Mononuclear cell (primary cell): ENCODE measurements around the gene SS18L1. TPM values are rescaled to one million over a fixed set of nuclear protein-coding genes. Genes with fewer than 3 reads are reported as not detected.

ENCODE experiments used
- H3K27me3 ChIP-seq: 2 replicates; pipeline ENCODE4 v1.6.0; 2011; ENCODE audit warnings: low read length, control low read depth; ENCODE audit not compliant: insufficient read depth
- H3K4me1 ChIP-seq: 2 replicates; pipeline ENCODE4 v1.5.1; 2011; ENCODE audit warnings: mild to moderate bottlenecking, low read length, control low read depth; ENCODE audit not compliant: insufficient read depth
- H3K4me3 ChIP-seq: 2 replicates; pipeline ENCODE4 v1.5.1; 2011; ENCODE audit warnings: mild to moderate bottlenecking, low read length, moderate library complexity
- H3K9me3 ChIP-seq: 2 replicates; pipeline ENCODE4 v1.5.1; 2011; ENCODE audit warnings: low read depth, mild to moderate bottlenecking, control low read depth, low read length
- total RNA-seq: library from RNA; depleted of rRNA; stranded (reverse); fragments of >200 nt; gene quantifications from one replicate; pipeline ENCODE4 v1.2.3, GENCODE V29; 2012

Gene SS18L1
- total RNA-seq, 1 donor, result 6.3 TPM

DNA sequence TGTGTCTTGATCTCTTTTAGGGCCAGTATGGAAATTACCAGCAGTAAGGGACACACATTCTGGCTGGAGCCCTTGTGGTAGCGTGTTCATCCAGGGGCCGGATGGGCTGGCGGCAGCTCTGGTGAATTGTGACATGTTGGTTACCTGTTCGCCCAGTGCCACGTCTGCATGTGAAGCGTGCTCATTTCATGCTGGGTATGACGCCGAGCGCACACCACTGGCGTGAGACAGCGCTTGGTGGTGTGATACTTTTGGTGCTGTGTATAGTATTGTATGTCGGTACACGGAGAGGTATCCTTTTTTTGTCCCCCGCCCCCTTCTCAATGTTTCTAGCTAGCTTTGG, 35.6 kb downstream of the SS18L1 start:
- H3K9me3 ChIP-seq, result no peaks in the 10 kb centered on the region
- H3K4me3 ChIP-seq, result no peak overlapping the region
- peaks cover 16% of the 10 kb centered on the region for H3K4me1 ChIP-seq
- no peaks in the 10 kb centered on the region for H3K27me3 ChIP-seq

DNA sequence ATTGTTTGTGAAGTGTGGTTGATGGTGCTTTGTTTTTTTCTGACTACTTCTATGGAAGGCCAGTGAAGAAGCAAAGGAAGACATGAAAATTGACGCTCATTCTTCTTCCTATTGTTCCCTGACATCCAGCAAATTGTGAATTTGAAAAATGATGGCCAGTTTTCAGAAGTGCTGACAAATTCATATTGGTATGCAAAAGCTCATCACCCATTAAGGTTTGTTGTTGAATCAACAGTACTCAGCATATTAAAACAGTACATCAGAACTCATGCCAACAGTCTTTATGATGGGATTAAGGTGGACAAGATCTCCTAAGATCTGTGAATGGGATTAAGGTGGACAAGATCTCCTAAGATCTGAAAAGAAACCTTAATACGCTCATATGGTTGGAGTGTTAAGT, 38.2 kb downstream of the SS18L1 start:
- Histone ChIP-seq H3K4me1 (peaks cover 36% of the 10 kb centered on the region), H3K9me3 (no peaks in the 10 kb centered on the region), H3K27me3 (no peaks in the 10 kb centered on the region), H3K4me3 (no peak overlapping the region)

DNA sequence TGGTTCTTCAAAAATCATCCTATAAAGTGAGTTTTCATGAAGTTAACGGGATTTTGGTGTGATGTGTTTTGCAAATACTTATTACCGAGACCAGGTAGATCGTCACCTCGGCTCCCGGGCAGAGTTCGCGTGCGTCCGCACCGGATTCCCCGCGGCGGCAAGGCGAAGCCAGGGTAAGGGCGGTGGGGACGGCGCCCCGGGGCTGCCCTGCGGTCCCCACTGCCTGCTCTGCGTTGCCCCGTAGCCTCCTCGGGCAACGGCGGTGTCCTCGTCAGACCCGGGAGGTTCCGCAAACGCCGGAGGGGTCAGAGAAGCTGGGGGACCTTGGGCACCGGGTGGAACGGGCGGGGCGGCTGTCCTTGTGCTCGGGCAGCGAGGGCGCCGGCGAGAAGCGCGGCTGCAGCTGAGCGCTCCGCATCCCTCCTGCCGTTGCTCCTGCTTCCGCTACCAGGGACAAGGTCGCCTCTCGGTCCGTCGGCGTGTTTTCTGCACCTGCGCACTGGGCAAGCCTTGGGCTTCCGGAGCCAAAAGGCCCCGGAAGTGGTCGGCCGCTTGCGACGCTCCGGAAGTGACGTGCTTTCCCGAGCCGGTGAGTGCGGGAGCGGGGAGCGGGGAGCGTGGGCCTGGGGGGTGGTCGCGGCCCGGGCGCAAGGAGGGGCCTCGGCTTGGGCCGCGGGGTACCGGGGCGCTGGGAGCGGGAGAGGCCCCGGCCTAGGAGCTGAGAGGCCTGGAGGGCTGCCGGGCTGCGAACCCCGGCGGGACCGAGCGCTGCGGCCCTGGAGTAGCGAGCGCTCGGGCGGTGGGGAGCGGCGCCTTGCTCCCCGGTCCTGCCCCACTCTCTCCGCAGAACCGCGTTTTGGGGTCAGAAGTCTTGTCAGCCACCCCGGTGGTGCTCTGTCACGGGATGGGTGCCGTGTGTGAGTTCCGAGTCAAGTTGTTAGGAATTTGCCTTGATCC, 39.2 kb downstream of the SS18L1 start, which contains the start of gene MTG2:
MTG2 (plus strand) TSS at position 560 of the 957 bp plus-strand sequence. CDS start 10,393 bp downstream, outside the sequence.
- Histone ChIP-seq H3K4me1 (peaks cover 45% of the 10 kb centered on the region), H3K27me3 (no peaks in the 10 kb centered on the region), H3K9me3 (no peaks in the 10 kb centered on the region), H3K4me3 (peak within 1 kb of the TSS; percentile 89)

DNA sequence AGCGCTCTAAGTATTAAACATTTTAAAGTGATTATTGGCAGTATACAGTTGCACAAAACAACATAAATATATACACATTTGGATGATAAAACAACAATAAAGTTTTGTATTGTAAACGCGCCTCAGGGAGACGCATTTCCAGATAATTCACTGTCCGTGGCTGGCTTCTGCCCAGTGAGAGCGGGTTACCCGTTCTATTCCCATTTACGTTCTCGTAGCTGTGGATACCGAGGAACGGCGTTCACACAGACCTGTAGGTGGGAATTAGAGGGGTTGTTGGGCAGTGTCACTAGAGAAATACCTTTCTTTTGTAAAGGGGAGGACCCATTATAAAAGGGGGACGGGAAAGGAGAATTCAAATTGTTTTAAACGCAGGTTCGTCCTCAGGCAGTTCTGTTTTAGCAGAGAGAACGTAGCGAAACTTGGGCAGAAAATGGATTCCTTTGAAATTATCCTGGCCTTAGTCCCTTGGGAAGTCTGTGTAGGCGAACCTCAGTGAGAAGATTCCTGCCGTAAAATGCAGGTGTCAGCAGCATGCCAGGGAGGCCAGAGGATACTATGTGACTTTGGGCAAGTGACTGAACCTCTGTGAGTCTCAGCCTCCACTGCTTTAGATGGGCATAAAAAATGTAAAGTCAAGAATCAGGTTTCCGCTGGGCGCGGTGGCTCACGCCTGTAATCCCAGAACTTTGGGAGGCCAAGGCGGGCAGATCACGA, 40.0 kb downstream of the SS18L1 start:
- Histone ChIP-seq H3K4me3 (peak overlapping the region; percentile 89), H3K4me1 (peaks cover 45% of the 10 kb centered on the region), H3K9me3 (no peaks in the 10 kb centered on the region), H3K27me3 (no peaks in the 10 kb centered on the region)

DNA sequence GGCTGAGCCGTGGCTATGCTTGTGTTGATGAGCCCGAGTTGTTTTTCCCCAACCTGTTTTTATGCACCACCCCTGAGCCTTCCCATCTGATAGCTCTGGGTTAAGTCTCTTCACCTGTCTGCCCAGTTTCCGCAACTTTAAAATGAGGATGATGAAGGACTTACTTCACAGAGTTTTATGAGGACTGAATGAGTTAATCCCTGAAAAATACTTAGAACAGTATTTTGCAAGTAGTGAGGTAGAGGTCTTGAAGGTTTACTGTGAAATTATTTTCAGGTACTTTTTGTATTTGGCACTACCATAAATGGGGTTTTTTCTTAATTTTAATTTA, 42.5 kb downstream of the SS18L1 start:
- H3K4me3 ChIP-seq, result no peak overlapping the region
- H3K9me3 ChIP-seq, result no peaks in the 10 kb centered on the region
- H3K4me1 ChIP-seq, result peaks cover 45% of the 10 kb centered on the region
- no peaks in the 10 kb centered on the region for H3K27me3 ChIP-seq

DNA sequence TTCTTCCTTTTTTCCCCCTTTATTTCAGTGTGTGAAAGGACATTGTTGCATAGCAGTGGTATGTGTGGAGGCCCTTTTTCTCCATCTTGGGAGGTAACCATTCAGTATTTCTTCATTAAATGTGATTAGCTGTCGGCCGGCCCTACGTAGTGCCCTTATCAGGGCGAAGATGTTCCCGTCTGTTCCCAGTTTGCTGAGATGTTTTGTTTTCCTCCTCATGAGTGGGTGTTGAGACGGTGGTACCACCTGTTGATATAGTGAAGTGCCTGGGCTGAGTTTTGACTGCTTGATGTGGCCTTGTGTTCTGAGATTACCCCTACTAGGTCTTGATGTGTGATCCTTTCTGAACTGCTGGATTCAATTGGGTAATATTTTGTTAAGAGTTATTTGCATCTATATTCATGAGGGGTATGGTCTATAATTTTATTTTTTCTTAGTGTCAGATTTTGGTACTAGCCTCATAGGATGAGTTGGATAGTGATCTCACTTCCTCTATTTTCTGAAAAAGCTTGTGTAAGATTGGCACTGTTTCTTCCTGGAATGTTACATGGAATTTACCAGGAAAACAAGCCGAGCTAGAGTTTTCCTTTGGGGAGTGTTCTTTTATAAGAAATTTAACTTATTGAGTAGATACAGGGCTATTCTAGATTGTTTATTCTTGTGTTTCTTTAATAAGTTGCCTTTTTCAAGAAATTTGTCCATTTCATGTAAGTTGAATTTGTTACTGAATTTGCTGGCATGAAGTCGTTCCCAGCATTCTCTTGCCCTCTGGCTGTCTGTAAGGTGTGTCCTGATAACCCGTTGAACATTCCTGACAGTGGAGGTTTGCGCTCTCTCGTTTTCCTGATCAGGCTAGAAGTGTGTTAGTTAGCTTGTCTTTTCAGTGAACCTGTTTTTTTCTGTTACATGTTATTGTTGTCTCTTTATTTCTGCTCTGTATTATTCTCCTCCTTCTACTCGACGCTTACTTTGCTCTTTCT, 43.6 kb downstream of the SS18L1 start:
- H3K27me3 ChIP-seq, result no peaks in the 10 kb centered on the region
- peaks cover 40% of the 10 kb centered on the region for H3K4me1 ChIP-seq

DNA sequence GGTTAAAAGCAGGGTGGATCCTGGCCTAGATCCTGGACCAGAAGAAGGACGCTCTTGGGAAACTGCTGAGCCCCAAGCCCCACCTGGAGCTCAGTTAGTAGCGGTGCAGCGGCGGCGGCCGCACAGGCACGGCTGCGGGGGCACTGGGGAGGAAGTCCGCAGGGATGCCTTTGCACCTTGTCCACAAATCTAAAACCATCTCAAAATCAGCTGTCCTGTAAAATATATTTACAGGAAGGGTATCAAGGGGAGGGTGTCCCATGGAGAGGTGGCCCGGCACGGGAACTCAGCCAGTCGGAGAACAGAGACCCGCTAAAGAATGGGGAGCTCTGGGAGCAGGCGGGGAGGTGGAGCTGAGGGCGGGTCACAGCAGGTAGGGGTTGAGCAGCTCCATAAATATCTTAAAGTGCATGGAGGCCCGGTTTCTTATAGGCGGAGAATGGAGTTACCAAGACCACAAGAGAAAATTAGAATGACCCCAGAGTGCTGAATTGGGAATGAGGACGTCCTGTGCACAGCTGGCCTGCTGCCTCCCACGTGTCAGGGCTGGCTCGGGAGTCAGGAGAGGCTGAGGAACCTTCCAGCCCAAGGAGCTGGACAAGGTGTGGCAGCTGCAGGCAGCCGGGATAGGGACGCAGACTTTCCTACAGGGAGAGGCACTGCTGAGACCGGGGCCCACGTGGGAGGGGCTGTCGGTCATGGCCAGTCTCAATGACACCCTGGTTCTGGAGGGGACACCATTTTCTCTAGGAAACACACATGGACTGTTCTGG, 47.3 kb downstream of the SS18L1 start:
- no peaks in the 10 kb centered on the region for H3K27me3 ChIP-seq
- peaks cover 13% of the 10 kb centered on the region for H3K4me1 ChIP-seq
- no peak overlapping the region for H3K4me3 ChIP-seq
- no peaks in the 10 kb centered on the region for H3K9me3 ChIP-seq

More for the DNA sequence above, 43.6 kb downstream of the SS18L1 start:
- Histone ChIP-seq H3K4me3 (no peak overlapping the region), H3K9me3 (no peaks in the 10 kb centered on the region)

DNA sequence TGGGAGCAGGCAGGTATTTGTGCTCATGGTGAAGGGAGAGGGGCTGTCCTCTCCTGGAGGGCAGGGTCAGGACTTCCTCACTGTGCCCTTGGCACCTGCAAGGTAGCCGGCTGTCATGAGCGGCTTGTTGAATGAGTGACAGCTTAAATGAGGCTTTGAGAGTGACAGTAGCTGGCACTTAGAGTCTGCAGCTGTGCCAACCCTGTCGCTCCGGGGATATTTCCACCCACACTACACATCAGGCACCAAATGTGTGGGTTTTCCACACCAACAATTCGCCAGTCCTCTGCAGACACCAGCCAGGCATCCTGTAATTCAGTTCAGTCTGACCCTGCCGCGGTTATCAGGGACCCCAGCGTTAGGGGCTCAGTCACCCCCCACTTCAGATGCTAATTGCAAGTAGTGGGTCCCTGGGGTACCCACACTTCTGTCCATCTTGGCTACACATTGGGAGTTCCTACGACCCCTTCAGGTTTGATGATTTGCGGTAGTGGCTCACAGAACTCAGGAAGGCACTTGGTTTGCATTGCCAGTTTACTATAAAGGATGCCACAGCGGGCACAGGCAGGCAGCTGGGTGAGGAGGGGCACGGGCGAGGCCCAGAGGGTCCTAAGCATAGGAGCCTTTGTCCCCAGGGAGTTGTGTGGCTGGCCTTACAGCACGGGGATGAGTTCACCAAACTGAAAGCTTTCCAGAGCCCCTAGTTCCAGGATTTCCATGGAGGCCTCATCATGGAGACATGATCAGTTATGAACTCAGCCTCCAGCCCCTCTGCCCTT, 48.4 kb downstream of the SS18L1 start:
- Histone ChIP-seq H3K27me3 (no peaks in the 10 kb centered on the region), H3K9me3 (no peaks in the 10 kb centered on the region)

DNA sequence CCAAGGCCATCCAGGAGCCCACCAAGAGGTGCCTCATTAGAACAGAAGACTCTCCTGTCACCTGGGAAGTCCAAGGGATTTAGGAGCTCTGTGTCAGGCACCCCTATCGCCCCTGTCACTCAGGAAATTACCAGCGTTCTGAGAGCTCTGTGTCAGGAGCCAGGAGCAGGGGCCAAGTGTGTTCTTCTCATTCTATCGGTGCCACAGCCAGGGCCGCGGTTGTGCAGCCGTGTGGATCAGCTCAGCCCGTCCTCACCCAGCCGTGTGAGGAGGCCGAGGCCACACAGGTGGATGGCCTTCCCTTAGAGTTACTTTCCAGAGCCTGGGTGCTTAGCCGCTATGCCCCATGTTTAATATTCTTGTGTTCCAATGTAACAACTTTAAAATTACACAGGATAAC, 49.1 kb downstream of the SS18L1 start:
- Histone ChIP-seq H3K4me3 (no peak overlapping the region), H3K4me1 (peaks cover under 1% of the 10 kb centered on the region), H3K27me3 (no peaks in the 10 kb centered on the region), H3K9me3 (no peaks in the 10 kb centered on the region)

More for the DNA sequence above, 48.4 kb downstream of the SS18L1 start:
- no peak overlapping the region for H3K4me3 ChIP-seq
- peaks cover 7% of the 10 kb centered on the region for H3K4me1 ChIP-seq

DNA sequence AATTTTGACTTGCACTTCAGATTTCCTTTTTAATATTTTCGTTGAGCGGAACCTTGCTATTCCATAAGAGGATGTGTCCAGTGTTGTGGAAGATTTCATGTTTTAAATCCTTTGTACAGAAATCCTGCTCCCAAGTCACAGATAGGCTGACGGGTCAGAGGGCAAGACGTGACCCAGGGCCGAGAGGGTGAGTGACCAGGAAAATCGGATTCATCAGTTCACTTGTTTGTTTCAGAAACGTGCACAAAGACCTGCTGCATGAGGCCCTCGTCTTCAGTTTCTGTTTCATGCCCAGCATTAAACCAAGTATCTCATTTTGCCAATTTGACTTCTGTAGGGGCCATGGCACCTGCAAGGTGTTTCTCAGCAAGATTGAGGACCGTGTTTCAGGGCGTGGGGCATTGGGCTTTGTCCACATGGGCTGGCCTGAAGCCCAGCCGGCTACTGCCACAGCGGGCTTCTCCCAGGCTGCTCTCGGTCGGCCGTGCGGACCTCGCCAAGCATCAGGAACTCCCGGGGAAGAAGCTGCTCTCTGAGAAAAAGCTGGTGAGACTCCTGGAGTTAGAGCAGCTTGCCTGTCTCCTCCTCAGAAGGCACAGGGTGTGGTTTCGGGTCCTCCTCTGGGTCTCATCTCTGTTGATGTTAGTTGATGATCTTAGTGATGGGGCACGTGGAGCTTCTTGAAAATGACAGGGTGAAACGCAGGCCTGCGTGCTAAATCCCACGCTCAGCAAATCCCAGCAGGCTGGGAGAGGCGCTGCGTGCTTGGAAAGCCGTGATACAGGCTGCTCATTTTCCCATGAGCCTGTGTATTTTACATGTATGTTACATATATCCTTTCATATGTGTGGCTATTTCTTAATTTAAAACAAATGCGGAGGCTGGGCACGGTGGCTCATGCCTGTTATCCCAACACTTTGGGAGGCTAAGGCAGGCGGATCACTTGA, 49.8 kb downstream of the SS18L1 start:
- Histone ChIP-seq H3K9me3 (no peaks in the 10 kb centered on the region), H3K4me1 (no peaks in the 10 kb centered on the region), H3K4me3 (no peak overlapping the region)

DNA sequence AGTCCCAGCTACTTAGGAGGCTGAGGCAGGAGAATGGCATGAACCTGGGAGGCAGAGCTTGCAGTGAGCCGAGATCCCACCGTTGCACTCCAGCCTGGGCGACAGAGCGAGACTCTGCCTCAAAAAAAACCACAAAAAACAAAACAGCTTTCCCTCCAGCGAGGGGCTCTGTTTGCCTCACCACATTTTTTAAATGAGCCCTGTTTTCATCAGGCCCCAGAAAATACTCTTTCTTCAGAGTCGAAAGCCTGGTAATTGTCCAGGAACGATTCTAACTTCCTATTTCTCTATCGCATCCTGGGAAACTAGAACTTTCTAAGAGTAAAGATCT, 51.5 kb downstream of the SS18L1 start:
- Histone ChIP-seq H3K27me3 (no peaks in the 10 kb centered on the region), H3K9me3 (no peaks in the 10 kb centered on the region), H3K4me3 (no peak overlapping the region), H3K4me1 (no peaks in the 10 kb centered on the region)

More for the DNA sequence above, 49.8 kb downstream of the SS18L1 start:
- no peaks in the 10 kb centered on the region for H3K27me3 ChIP-seq

DNA sequence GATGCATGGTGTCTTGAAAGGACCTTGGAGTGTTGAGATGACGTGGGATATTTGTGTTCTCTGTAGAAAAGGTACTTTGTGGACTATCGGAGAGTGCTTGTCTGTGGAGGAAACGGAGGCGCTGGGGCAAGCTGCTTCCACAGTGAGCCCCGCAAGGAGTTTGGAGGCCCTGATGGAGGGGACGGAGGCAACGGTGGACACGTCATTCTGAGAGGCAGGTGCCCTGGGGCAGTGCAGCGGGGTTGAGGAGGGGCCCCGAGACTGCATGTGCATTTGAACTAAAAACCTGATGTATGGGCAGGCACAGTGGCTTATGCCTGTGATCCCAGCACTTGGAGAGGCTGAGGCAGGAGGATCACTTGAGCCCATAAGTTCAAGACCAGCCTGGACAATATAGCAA, 52.2 kb downstream of the SS18L1 start:
- Histone ChIP-seq H3K9me3 (no peaks in the 10 kb centered on the region), H3K4me1 (no peaks in the 10 kb centered on the region), H3K4me3 (no peak overlapping the region), H3K27me3 (no peaks in the 10 kb centered on the region)

DNA sequence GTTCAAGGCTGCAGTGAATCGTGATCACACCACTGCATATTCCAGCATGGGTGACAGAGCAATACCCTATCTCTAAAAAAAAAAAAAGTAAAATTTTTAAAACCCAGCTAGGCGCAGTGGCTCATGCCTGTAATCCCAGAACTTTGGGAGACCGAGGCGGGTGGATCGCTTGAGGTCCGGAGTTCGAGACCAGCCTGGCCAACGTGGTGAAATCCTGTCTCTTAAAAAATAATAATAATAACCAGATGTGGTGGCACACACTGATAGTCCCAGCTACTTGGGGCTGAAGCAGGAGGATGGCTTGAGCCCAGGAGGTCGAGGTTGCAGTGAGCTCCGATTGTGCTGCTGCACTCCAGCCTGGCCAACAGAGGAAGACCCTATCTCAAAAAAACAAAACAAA, 52.7 kb downstream of the SS18L1 start:
- no peaks in the 10 kb centered on the region for H3K9me3 ChIP-seq
- no peaks in the 10 kb centered on the region for H3K27me3 ChIP-seq
- H3K4me1 ChIP-seq, result no peaks in the 10 kb centered on the region
- H3K4me3 ChIP-seq, result no peak overlapping the region
